Suprapubic skin (tissue), 4 donors: ENCODE measurements around the gene SMARCA4. TPM values are rescaled to one million over a fixed set of nuclear protein-coding genes. Genes with fewer than 3 reads are reported as not detected.

Source experiments
- DNase-seq, 2 donors: peaks; one replicate each; pipeline ENCODE4 v3.0.0-alpha.2; 2019; ENCODE audit warnings: low spot score in 2 of 2
- H3K27ac ChIP-seq: fragments of 200-600 bp; sonication (generic); one replicate; pipeline ENCODE4 v1.5.1; 2019
- H3K27me3 ChIP-seq: fragments of 200-600 bp; sonication (generic); one replicate; pipeline ENCODE4 v1.5.1; 2019
- H3K36me3 ChIP-seq: fragments of 200-600 bp; sonication (generic); one replicate; pipeline ENCODE4 v1.5.1; 2019
- H3K4me1 ChIP-seq: fragments of 200-600 bp; sonication (generic); one replicate; pipeline ENCODE4 v1.5.1; 2019
- H3K4me3 ChIP-seq: fragments of 200-600 bp; sonication (generic); one replicate; pipeline ENCODE4 v1.5.1; 2019; ENCODE audit warnings: mild to moderate bottlenecking
- H3K9me3 ChIP-seq: fragments of 200-600 bp; sonication (generic); one replicate; pipeline ENCODE4 v1.5.1; 2019
- EP300 ChIP-seq: sonication (generic); formaldehyde crosslinking; IDR thresholded peaks from one replicate; pipeline ENCODE4 v1.6.1; 2017; ENCODE audit warnings: antibody characterized with exemption
- POLR2A ChIP-seq, 2 donors: fragments of 450-650 bp; IDR thresholded peaks; one replicate each; pipeline ENCODE4 v1.6.1; 2017; ENCODE audit warnings: antibody characterized with exemption in 2 of 2, mild to moderate bottlenecking in 2 of 2, moderate library complexity in 2 of 2
- POLR2AphosphoS5 ChIP-seq, 3 donors: sonication (generic); formaldehyde crosslinking; IDR thresholded peaks; one replicate each; pipeline ENCODE4 v1.6.1; 2017; ENCODE audit warnings: antibody characterized with exemption in 3 of 3
- WGBS: methylation state at CpG from one replicate; pipeline ENCODE4 v1.1.5; 2018; 5-methylcytosine and 5-hydroxymethylcytosine counted together
- total RNA-seq, 4 donors: library from RNA; depleted of rRNA; stranded (reverse); fragments of >200 nt; gene quantifications; one replicate each; pipeline ENCODE4 v1.1.0, GENCODE V29; 2016
- TF ChIP-seq, protein P1 (sequence below), 2 donors: fragments of 200-600 bp in 1 of 2; fragments of 450-650 bp in 1 of 2; sonication (generic) in 1 of 2; IDR thresholded peaks; one replicate each; pipeline ENCODE4 v1.5.1; 2016 to 2019; ENCODE audit warnings: antibody characterized with exemption in 2 of 2, mild to moderate bottlenecking in 1 of 2, moderate library complexity in 1 of 2

Gene SMARCA4
- total RNA-seq, 4 donors from 2014 or later = 85.2 to 142 (median 101) TPM

DNA sequence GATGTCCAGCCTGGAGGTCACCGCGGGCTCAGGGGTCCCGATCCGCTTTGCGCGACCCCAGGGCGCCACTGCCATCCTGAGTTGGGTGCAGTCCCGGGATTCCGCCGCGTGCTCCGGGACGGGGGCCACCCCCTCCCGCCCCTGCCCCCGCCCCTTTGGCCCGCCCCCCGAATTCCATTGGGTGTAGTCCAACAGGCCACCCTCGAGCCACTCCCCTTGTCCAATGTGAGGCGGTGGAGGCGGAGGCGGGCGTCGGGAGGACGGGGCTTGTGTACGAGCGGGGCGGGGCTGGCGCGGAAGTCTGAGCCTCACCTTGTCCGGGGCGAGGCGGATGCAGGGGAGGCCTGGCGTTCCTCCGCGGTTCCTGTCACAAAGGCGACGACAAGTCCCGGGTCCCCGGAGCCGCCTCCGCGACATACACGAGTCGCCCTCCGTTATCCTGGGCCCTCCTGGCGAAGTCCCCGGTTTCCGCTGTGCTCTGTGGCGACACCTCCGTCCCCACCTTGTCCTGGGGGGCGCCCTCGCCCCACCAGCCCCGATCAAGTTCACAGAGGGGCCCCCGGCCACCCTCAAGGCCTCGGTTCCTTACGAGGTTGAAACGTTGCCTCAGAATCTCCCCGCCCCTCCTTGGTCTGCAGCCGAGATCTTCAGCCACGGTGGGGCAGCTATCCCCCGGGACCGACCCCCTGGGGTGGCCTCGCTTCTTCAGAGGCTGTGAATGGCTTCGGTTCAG, 129.6 kb downstream of the SMARCA4 start:
- DNase-seq = peak; percentile 99 to 100
- WGBS = under 1% methylated on average over 32 of the region's 64 CpGs
- Histone ChIP-seq H3K4me1 (peaks cover 80% of the 10 kb centered on the region), H3K27me3 (no peaks in the 10 kb centered on the region), H3K27ac (peak overlapping the region; percentile 96), H3K9me3 (no peaks in the 10 kb centered on the region), H3K36me3 (no peaks in the 10 kb centered on the region), H3K4me3 (peak overlapping the region; percentile 60)
- TF ChIP-seq POLR2AphosphoS5 (IDR thresholded peaks at IDR 0.05) (peak; percentile 37 to 73 (median 58)), EP300 (no peak), POLR2A (IDR thresholded peaks at IDR 0.05) (peak; percentile 75 to 91)
- TF ChIP-seq, protein P1, sequence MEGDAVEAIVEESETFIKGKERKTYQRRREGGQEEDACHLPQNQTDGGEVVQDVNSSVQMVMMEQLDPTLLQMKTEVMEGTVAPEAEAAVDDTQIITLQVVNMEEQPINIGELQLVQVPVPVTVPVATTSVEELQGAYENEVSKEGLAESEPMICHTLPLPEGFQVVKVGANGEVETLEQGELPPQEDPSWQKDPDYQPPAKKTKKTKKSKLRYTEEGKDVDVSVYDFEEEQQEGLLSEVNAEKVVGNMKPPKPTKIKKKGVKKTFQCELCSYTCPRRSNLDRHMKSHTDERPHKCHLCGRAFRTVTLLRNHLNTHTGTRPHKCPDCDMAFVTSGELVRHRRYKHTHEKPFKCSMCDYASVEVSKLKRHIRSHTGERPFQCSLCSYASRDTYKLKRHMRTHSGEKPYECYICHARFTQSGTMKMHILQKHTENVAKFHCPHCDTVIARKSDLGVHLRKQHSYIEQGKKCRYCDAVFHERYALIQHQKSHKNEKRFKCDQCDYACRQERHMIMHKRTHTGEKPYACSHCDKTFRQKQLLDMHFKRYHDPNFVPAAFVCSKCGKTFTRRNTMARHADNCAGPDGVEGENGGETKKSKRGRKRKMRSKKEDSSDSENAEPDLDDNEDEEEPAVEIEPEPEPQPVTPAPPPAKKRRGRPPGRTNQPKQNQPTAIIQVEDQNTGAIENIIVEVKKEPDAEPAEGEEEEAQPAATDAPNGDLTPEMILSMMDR (IDR thresholded peaks at IDR 0.05) = no peak

DNA sequence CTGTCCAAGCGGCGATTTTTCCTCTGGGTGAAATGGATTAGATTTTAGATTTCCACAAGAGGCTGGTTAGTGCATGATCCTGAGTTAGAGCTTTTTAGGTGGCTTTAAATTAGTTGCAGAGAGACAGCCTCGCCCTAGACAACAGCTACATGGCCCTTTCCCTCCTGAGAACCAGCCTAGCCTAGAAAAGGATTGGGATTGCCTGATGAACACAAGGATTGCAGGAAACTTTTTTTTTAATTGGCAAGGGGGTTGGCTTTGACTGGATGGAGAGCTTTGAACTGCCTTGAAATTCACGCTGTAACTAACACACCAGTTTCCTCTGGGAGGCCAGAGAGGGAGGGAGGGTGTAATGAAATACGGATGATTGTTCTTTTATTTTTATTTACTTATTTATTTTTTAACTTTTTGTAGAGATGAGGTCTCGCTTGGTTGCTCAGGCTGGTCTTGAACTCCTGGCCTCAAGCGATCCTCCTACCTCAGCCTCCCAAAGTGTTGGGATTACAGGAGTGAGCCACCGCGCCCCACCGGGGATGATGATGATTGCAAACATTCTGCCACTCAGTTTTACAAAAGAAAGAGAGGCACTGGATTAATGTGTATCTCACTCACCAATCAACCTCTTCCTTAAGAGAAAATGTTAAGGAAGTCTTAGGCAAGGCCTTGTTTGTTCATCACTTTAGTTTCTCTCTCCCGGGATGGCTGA, 130.3 kb downstream of the SMARCA4 start:
- H3K4me3 ChIP-seq = peak overlapping the region; percentile 60
- TF ChIP-seq, protein P1 (IDR thresholded peaks at IDR 0.05) = no peak
- TF ChIP-seq POLR2A (IDR thresholded peaks at IDR 0.05) = no peak
- no peak for TF ChIP-seq EP300
- no peak for TF ChIP-seq POLR2AphosphoS5 (IDR thresholded peaks at IDR 0.05)
- WGBS = 32% methylated on average over 9 of the region's 11 CpGs
- no peaks in the 10 kb centered on the region for H3K36me3 ChIP-seq
- H3K4me1 ChIP-seq = peaks cover 80% of the 10 kb centered on the region
- H3K9me3 ChIP-seq = no peaks in the 10 kb centered on the region
- H3K27me3 ChIP-seq = no peaks in the 10 kb centered on the region
- peak overlapping the region; percentile 96 for H3K27ac ChIP-seq
- DNase-seq = no peak

DNA sequence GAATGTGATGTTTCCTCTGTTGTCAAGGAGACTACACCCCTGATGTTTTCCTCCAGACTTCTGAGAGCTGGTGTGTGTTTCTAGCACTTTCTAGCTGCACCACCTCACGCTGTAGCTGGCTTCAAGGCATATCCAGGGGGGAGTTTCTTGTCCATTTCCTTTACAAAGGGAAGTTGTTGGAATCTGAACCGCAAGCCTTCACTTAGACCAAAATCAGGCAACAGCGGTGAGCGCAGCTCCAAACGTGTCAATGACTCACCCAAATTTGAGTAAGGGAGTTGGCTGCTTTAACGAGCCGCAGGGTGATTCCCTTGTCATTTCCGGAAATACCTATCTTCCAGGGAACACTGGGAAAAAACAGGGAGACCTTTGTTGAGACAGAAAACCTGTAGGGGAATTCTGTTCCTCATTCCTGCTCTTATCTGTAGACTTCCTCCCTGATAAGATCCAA, 130.9 kb downstream of the SMARCA4 start:
- peak; percentile 85 to 87 for DNase-seq
- H3K27ac ChIP-seq = peak overlapping the region; percentile 96
- H3K27me3 ChIP-seq = no peaks in the 10 kb centered on the region
- H3K9me3 ChIP-seq = no peaks in the 10 kb centered on the region
- 2% methylated on average over 8 of the region's 8 CpGs for WGBS
- H3K36me3 ChIP-seq = no peaks in the 10 kb centered on the region
- H3K4me1 ChIP-seq = peaks cover 85% of the 10 kb centered on the region
- peak overlapping the region; percentile 60 for H3K4me3 ChIP-seq
- TF ChIP-seq POLR2A (IDR thresholded peaks at IDR 0.05) = no peak
- TF ChIP-seq, protein P1 (IDR thresholded peaks at IDR 0.05) = no peak
- peak; percentile 15 for TF ChIP-seq EP300
- peak; percentile 35 to 87 (median 86) for TF ChIP-seq POLR2AphosphoS5 (IDR thresholded peaks at IDR 0.05)

DNA sequence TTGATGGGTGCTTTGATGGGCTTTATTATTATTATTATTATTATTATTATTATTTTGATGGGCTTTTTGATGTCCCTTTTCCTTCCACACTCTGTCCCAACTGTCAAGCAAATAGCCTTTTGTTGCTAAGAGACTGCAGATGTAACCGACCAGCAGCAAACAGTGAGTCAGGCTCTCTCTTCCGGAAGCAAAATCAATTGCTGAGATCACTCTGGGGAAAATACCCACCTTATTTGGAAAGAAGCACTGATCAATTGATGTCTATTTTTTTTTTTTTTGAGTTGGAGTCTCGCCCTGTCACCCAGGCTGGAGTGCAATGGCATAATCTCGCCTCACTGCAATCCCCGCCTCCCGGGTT, 131.3 kb downstream of the SMARCA4 start:
- H3K4me1 ChIP-seq = peaks cover 86% of the 10 kb centered on the region
- no peaks in the 10 kb centered on the region for H3K9me3 ChIP-seq

More for the DNA sequence above, 131.3 kb downstream of the SMARCA4 start:
- DNase-seq = no peak
- H3K27me3 ChIP-seq = no peaks in the 10 kb centered on the region
- H3K36me3 ChIP-seq = no peaks in the 10 kb centered on the region
- H3K4me3 ChIP-seq = peak overlapping the region; percentile 60
- 22% methylated on average over 6 of the region's 6 CpGs for WGBS
- peak overlapping the region; percentile 96 for H3K27ac ChIP-seq
- TF ChIP-seq EP300 = no peak
- no peak for TF ChIP-seq POLR2AphosphoS5 (IDR thresholded peaks at IDR 0.05)
- TF ChIP-seq, protein P1 (IDR thresholded peaks at IDR 0.05) = no peak
- no peak for TF ChIP-seq POLR2A (IDR thresholded peaks at IDR 0.05)
